IPS DF 4.7 (cell line): Measurements from ENCODE around the gene SLC9A3.
"Not testable (repeated sequence)": the region's sequence is repeated elsewhere in the genome, so short reads cannot be mapped to it uniquely, and the experiment has no call there.

Experiments
- DNase-seq: peaks from one replicate; pipeline ENCODE4 v3.0.0-alpha.2; 2013; ENCODE audit warnings: low spot score; ENCODE audit errors: extremely low read depth

The SLC9A3 gene

DNA sequence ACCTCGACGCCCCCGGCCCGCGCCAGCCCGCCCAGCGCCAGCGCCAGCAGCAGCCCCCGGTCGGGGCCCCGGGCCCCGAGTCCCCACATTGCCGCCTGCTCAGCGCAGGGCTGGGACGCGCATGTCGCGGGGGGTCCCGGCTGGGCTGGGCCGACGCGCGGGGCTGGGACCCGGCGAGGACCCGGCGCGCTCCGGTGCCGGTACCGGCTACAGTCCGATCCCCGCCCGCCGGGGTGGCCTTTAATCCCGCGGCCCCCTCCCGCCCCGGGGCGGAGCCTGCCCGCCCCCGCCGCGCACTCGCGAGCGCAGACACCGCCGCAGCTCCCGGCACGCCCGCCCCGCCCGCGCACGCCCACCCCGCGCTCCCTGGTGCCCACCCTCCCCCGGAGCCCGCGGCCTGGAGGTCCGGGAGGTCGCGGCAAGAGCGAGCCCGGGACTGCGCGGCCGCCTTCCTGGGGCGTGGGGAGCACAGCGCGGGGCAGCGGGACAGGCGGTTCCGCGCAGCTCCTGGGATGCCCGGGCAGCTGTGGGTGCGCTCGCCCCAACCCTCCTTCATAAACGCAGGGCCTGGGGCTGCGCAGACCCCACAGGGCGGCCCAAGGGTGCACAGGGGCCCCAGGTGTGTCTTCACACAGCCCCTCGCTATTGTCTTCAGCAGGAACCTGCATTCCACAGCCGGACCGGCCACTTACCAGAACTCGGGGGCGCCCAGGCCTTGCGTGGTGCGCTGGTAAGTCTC lies at the start of gene SLC9A3:
SLC9A3 (minus strand) TSS at position 216 of the 739 bp plus-strand sequence.
- DNase-seq = no peak

GRCh38 chr5:573976-574375 lies 49.7 kb upstream of the SLC9A3 start:
- DNase-seq = no peak

GRCh38 chr5:573206-573605 lies 49.0 kb upstream of the SLC9A3 start:
- no peak for DNase-seq

DNA sequence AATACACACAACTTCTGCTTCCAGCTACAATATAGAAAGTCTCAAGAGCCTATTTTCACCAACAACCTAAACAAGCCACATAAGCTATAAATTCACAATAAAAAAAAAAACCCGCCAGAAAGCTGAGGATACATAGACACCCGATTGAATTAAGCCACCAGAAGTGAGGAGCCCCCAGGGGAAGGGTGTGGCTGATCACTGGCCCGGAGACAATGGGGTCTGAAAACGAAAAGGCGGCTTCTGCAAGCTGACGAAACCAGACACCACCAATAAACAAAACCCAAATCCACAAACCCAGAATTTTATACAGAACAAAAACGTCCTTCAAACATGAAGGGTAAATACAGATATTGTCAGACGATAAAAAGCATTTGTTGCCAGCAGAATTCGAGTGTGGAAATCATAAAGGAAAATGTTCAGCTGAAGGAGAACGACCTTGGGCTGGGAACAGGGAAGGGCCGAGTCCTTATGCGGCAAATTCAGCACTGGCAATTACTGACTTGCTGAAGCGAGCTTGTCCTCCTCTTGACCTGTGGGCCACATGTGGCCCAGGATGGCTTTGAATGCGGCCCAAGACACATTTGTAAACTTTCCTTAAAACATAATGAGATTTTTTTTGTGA lies 48.3 kb upstream of the SLC9A3 start:
- DNase-seq = no peak

DNA sequence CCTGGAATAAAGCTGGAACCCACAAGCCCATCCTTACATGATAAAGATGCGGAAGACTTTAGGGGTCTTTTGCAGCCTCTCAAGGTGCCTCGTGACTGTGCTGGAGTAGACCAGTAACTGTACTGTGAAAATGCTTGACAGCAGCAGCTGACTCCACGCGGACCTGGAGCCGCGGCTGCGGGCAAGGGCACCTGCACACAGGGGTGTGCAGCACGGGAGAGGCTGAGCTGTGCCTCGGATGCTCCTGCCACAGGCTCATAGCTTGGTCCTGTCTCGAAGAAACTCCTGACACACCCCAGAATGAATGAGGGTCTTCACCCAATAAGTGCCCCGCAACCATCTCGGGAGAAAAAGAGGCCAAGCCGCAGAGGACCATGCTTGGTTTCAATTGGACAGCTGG lies 47.5 kb upstream of the SLC9A3 start:
- DNase-seq = no peak

DNA sequence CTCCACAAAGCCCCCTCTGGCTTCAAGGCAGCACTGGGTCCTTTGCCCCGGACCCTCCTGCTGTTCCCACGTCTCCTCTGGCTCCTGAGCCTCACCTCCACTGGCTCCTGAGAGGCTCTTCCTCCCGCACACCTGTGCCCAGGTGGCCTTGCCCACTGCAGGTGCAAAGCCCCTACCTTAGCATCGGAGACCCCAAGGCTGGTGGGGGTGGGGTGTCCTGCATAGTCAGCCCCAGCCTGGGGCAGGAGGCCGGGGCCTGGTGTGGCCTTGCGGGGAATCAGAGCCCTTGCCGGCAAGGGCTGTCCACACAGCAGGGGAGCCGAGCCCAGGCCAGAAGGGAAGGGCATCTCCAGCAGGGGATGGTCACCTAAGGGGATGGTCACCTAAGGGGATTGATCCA lies 46.6 kb upstream of the SLC9A3 start:
- DNase-seq = no peak

DNA sequence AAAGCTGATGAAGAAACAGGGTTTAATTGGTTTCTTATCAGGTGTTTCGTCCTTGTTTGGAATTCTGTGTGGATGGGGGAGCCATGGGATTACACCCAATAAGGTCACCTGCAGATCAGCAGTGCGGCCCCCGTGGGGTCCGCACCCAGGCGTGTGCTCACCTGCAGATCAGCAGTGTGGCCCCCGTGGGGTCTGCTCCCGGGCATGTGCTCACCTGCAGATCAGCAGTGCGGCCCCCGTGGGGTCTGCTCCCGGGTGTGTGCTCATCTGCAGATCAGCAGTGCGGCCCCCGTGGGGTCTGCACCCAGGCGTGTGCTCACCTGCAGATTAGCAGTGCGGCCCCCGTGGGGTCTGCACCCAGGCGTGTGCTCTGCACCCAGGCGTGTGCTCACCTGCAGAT lies 46.2 kb upstream of the SLC9A3 start:
- no peak for DNase-seq

GRCh38 chr5:569868-570361 lies 45.7 kb upstream of the SLC9A3 start:
- DNase-seq = no peak

DNA sequence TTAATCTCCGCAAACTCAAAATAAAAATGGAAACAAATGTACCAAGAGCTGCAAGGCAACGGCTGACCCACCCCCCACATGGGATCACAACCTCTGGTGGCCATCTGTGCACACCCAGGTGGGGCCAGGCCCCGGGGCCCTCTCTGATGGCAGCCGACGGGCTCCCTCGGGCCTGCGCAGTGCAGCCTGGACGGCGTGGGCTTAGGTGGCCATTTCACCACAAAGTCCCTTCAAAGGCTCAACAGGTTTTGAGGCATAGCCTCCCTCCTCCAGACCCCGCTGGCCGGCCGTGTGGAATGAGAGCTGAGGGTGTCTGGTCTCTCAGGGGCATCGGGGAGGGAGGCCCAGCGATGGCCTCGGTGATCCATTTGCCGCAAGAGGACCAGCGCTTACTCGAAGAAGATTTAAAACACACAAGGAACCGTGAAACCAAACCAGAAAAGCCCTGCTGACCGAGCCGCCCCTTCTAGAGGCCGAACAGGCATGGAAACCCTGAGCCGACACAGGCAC lies 45.2 kb upstream of the SLC9A3 start:
- DNase-seq = no peak

DNA sequence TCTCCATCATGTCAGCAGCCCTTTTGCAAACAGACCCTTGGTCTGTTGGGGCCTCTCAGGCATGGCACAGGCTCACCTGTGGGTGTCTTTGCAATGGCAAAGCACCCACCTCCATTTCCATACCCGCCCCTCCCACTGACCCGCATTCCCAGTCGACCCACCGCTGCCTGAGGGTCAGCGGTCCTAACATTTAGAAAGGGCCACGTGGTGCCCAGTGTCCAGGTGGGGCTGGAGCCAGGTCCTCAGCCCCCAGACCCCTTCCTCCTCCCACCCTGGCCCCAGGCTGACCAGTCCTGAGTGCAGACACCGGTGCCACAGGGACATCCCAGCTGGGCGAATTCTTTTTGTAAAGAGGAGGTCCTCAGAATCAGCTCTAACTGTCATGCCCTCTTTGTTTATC lies 44.6 kb upstream of the SLC9A3 start:
- no peak for DNase-seq

GRCh38 chr5:568061-568781 lies 44.0 kb upstream of the SLC9A3 start:
- no peak for DNase-seq

DNA sequence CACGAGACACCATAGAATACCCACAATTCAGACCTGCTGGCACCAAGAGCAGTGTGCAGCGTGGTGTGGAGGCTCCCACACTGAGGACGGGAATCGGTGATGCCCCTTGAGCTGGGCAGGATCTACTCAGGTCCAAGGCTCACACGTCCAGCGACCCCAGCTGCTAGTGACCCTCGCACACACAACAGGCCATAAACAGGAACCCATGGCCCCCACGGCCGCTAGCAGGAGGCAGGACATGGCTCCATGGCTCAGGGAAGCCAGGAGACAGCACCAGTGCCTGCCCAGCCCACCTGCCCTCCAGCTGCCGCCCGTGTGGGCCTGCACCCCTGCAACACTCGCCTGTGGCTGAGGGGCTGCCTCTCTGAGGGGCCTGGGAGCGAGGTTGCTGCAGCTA lies 43.4 kb upstream of the SLC9A3 start:
- no peak for DNase-seq

DNA sequence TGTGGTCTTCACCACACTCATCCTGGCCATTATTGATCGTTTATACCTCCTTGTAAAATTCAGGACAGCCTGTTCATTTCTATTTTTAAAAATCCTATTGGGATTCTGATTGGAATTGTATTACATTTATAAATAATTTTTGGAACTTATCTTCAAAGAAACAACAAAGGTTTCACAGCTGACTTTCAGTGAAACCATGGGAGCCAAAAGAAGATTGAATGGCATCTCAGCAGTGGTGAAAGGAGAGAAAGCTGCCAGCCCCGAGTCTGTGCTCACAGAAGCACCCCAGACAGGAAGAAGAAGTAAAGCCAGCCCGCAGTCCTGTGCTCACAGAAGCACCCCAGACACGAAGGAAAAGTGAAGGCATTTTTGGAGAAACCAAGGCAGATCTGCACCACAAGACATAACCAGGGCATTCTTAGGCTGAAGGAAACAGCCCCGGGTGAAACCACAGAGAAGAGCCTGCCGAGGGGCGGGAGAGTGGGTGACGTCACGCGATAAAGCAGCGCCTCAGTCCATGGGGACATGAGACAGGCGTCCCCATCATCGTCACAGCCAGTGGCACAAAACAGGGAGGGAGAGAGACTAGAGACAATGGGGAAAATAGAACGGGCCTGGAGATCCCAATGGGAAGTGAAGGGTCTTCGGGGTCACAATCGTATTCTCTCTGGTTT lies 42.5 kb upstream of the SLC9A3 start:
- DNase-seq = no peak

DNA sequence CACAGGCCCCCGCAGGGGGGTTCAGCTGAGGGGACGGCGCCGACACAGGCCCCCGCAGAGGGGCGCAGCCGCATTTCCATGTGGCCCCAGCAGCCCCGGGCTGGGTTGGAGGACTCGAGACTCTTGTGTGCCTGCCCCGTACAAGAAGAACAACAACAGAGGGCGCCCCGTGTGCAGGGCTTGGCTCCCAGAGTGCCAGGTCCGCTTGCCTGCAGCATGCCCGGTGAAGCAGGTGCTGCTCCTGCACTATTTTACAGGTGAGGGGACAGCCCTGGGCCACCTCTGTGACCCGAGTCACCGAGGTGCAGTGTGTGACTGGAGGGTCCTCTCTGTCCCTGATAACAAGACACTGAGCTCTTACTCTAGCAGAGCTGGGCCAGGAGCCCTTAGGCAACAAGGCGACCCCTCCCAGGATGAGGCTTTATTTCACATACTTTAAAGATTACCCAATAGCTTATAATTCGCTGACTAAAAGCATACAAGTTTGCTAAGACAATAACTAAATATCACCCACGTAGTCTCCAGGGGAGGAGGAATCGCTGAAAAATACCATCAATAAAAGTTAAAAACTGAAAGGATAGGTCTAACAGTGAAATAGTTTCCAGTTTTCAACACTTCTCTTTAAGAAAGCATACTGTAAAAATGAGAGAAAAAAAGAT lies 41.7 kb upstream of the SLC9A3 start:
- no peak for DNase-seq

- DNase-seq = no peak
These were observed 37.2 kb upstream of the SLC9A3 start for GRCh38 chr5:561408-561807.

DNA sequence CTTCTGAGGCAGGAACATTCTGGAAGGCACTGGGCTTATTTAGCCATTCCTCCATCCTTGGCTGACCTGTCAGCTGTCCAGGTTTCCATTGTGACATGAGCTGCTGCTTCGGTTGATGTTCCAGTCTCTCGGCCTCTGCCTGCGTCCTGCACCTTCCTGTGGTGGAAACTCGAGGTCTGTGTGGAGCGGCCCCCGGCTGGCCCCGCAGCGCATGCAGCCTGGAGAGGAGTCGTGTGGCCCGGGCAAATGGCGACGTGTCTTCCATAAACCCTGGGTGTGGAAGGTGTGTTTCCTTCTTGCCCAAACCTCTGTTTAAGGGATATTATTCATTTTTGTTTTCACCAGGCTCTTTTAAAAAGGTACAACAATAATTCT lies 36.5 kb upstream of the SLC9A3 start:
- no peak for DNase-seq

DNA sequence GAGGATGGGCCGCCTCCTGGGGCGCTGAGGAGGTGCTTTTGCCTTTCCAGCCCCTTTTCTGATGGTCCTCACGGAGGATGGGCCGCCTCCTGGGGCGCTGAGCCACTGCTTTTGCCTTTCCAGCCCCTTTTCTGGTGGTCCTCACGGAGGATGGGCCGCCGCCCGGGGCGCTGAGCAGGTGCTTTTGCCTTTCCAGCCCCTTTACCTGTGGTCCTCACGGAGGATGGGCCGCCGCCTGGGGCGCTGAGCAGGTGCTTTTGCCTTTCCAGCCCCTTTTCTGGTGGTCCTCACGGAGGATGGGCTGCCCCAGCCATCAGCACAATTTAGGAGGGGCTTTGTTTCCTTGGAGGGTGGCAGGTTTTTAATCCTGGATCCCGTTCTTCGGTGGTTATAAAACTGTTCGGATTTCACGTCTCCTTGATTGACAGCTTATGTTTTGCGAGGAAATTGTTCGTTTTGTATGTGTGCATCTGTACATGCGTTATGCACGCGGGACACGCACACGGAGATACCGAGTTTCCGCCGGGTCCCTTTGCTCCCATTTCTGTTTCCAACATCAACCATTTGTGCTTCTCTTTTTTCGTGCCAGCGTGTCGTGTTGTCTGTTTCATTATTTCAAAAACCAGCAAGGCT lies 34.7 kb upstream of the SLC9A3 start:
- DNase-seq = no peak

DNA sequence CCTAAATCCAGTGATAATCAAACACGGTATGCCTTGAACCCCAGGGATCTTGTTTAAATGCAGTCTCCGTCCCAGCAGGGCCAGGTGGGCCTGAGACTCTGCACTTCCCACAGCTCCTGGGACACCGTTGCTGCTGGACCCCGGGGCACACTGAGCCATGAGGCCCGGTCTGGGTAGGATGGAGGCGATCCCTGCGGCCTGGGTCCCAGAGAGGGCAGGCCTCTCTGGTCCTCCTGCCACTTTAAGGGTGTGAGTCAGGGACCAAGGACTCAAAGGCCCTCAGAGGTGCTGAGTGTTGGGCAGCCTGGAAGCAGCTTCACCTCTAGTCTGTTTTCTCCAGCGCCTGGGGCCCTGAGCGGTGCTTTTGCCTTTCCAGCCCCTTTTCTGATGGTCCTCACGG lies 34.1 kb upstream of the SLC9A3 start:
- no peak for DNase-seq

DNA sequence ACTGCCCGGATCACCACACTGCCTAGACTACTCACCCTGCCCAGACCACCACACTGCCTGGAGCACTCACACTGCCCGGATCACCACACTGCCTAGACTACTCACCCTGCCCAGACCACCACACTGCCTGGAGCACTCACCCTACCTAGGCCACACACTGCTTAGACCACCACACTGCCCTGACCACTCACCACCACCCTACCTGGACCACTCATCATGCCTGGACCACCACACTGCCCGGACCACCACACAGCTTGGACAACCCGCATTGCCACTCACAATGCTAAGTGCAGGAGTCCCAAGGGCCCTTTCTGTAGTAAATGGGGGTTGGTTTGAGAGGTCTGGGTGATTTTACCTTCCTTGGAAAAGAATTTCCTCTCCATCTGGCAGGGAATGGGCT lies 33.7 kb upstream of the SLC9A3 start:
- DNase-seq = not testable (repeated sequence)

- no peak for DNase-seq
These were observed 32.7 kb upstream of the SLC9A3 start for GRCh38 chr5:556909-557441.
